IMR-90 (cell line): ENCODE measurements around the gene SPTY2D1. TPM values are rescaled to one million over a fixed set of nuclear protein-coding genes. Genes with fewer than 3 reads are reported as not detected.
"Not testable (repeated sequence)": the region's sequence is repeated elsewhere in the genome, so short reads cannot be mapped to it uniquely, and the experiment has no call there.

Source experiments
- ATAC-seq: fragments of 200-7000 bp; cut with Tn5 transposase; 2 replicates; pipeline ENCODE4 v1.9.1; 2020; ENCODE audit warnings: low read depth, mild to moderate bottlenecking, moderate library complexity
- BruUV-seq: library from RNA; stranded (reverse); fragments of 400-500 nt; replicated peaks from 2 replicates; lab custom pipeline; 2021; lab: Mats Ljungman, UMichigan
- CTCF ChIA-PET: fragments of 300-600 bp; formaldehyde crosslinking; extraction: SDS; loops from one replicate; lab custom pipeline; 2021; ENCODE audit warnings: antibody characterized with exemption; lab: Yijun Ruan, JAX
- POLR2A ChIA-PET: fragments of 300-600 bp; sonication (Branson Sonifier 250); formaldehyde crosslinking; loops from one replicate; lab custom pipeline; 2022; ENCODE audit warnings: antibody characterized with exemption; ENCODE audit not compliant: unreplicated experiment; lab: Charles Lee
- DNase-seq: peaks from one replicate; pipeline ENCODE4 v3.0.0; 2013
- H2AFZ ChIP-seq: replicated peaks from 2 replicates; pipeline ENCODE3; 2013; ENCODE audit warnings: low read length, mild to moderate bottlenecking; ENCODE audit not compliant: poor library complexity
- H2AK5ac ChIP-seq: 2 replicates; pipeline ENCODE4 v1.6.1; 2013; ENCODE audit warnings: low read depth, low read length, inconsistent platforms
- H2AK9ac ChIP-seq: replicated peaks from 2 replicates; pipeline ENCODE3; 2013; ENCODE audit warnings: mild to moderate bottlenecking, low read depth, low read length, moderate library complexity; ENCODE audit not compliant: poor library complexity
- H2BK120ac ChIP-seq: 2 replicates; pipeline ENCODE4 v1.6.1; 2013; ENCODE audit warnings: low read depth, low read length, inconsistent platforms
- H2BK15ac ChIP-seq: 3 replicates; pipeline ENCODE4 v1.6.1; 2013; ENCODE audit warnings: low read depth, low read length, inconsistent platforms
- H2BK20ac ChIP-seq: 2 replicates; pipeline ENCODE4 v1.6.1; 2013; ENCODE audit warnings: low read depth, mild to moderate bottlenecking, inconsistent platforms, low read length, moderate library complexity
- H2BK5ac ChIP-seq: 2 replicates; pipeline ENCODE4 v1.6.1; 2013; ENCODE audit warnings: mild to moderate bottlenecking, low read depth, low read length, inconsistent platforms; ENCODE audit not compliant: poor library complexity, severe bottlenecking
- H3K14ac ChIP-seq: replicated peaks from 2 replicates; pipeline ENCODE4 v1.6.1; 2013; ENCODE audit warnings: low read depth, low read length, inconsistent platforms
- H3K18ac ChIP-seq: 2 replicates; pipeline ENCODE4 v1.6.1; 2013; ENCODE audit warnings: low read depth, low read length, control low read depth
- H3K23ac ChIP-seq: 2 replicates; pipeline ENCODE4 v1.6.1; 2013; ENCODE audit warnings: low read depth, low read length, inconsistent platforms
- H3K27ac ChIP-seq: 2 replicates; pipeline ENCODE4 v1.5.1; 2013; ENCODE audit warnings: mild to moderate bottlenecking, control low read depth, low read length; ENCODE audit not compliant: insufficient read depth
- H3K27me3 ChIP-seq: 2 replicates; pipeline ENCODE4 v1.6.1; 2013; ENCODE audit warnings: low read length; ENCODE audit not compliant: control insufficient read depth, insufficient read depth
- H3K36me3 ChIP-seq: 2 replicates; pipeline ENCODE4 v1.6.1; 2013; ENCODE audit warnings: low read length, mixed read lengths; ENCODE audit not compliant: control insufficient read depth, insufficient read depth
- H3K4ac ChIP-seq: 2 replicates; pipeline ENCODE4 v1.6.1; 2013; ENCODE audit warnings: low read depth, low read length, inconsistent platforms
- H3K4me1 ChIP-seq: 2 replicates; pipeline ENCODE4 v1.6.1; 2013; ENCODE audit warnings: low read length, mixed read lengths; ENCODE audit not compliant: control insufficient read depth, insufficient read depth
- H3K4me2 ChIP-seq: 2 replicates; pipeline ENCODE4 v1.6.1; 2013; ENCODE audit warnings: low read depth, mild to moderate bottlenecking, control low read depth, low read length, moderate library complexity
- H3K4me3 ChIP-seq: 2 replicates; pipeline ENCODE4 v1.5.1; 2013; ENCODE audit warnings: low read depth, mild to moderate bottlenecking, control low read depth, low read length, moderate library complexity; ENCODE audit not compliant: insufficient read depth
- H3K56ac ChIP-seq: 2 replicates; pipeline ENCODE4 v1.6.1; 2013; ENCODE audit warnings: low read length, inconsistent platforms; ENCODE audit not compliant: insufficient read depth; ENCODE audit errors: extremely low read depth
- H3K79me1 ChIP-seq, 2 experiments: 2 replicates each; pipeline ENCODE4 v1.6.1; 2013; ENCODE audit warnings: low read length in 2 of 2, inconsistent platforms in 1 of 2, low read depth in 1 of 2
- H3K9ac ChIP-seq: 2 replicates; pipeline ENCODE4 v1.6.1; 2013; ENCODE audit warnings: low read depth, low read length, control low read depth
- H3K9me1 ChIP-seq: 2 replicates; pipeline ENCODE4 v1.6.1; 2013; ENCODE audit warnings: low read length, inconsistent platforms; ENCODE audit not compliant: insufficient read depth
- H3K9me3 ChIP-seq: 2 replicates; pipeline ENCODE4 v1.6.1; 2013; ENCODE audit warnings: low read length; ENCODE audit not compliant: control insufficient read depth, insufficient read depth
- H4K20me1 ChIP-seq: 2 replicates; pipeline ENCODE4 v1.6.1; 2013; ENCODE audit warnings: low read length, inconsistent platforms; ENCODE audit not compliant: insufficient read depth
- H4K5ac ChIP-seq: 2 replicates; pipeline ENCODE4 v1.6.1; 2013; ENCODE audit warnings: mild to moderate bottlenecking, low read depth, low read length, control low read depth
- H4K8ac ChIP-seq, 2 experiments: 2 replicates each; pipeline ENCODE4 v1.6.1; 2013; ENCODE audit warnings: low read depth in 2 of 2, low read length in 2 of 2, control low read depth in 1 of 2, inconsistent platforms in 1 of 2
- H4K91ac ChIP-seq: 2 replicates; pipeline ENCODE4 v1.6.1; 2013; ENCODE audit warnings: low read depth, low read length, inconsistent platforms; ENCODE audit not compliant: insufficient read depth
- ELK1 ChIP-seq: fragments of 150-350 bp; IDR thresholded peaks from 2 replicates; pipeline ENCODE4 v1.6.1; 2016; ENCODE audit warnings: low read depth, mild to moderate bottlenecking, low read length, moderate library complexity, borderline replicate concordance
- MAFK ChIP-seq: IDR thresholded peaks from 2 replicates; pipeline ENCODE4 v1.6.1; 2012; ENCODE audit warnings: low read depth, low read length, improper control_type of control experiment
- WGBS, 2 experiments: methylation state at CpG; one replicate each; pipeline versions ENCODE4 v1.1.5 to v1.1.7; 2013; ENCODE audit warnings: missing lambda C conversion rate in 2 of 2; ENCODE audit not compliant: insufficient read length in 1 of 2; ENCODE audit errors: extremely low coverage in 2 of 2; 5-methylcytosine and 5-hydroxymethylcytosine counted together
- dilution Hi-C: fragments of 300-500 bp; cut with HindIII; formaldehyde crosslinking; loops from one replicate; pipeline ENCODE4 v1.14.3; 2018; ENCODE audit warnings: low sequenced_read_pairs; ENCODE audit not compliant: unreplicated experiment
- in situ Hi-C: fragments of 300-500 bp; cut with MboI; formaldehyde crosslinking; loops from 3 replicates; pipeline ENCODE4 v1.14.3; 2019; ENCODE audit warnings: low sequenced_read_pairs, inconsistent platforms, mixed read lengths
- intact Hi-C: fragments of 100-400 bp; cut with micrococcal nuclease; formaldehyde crosslinking; loops from 2 replicates; pipeline ENCODE4 v1.10.0; 2022
- polyA plus RNA-seq, 3 experiments: library from polyadenylated mRNA; depleted of rRNA; stranded (reverse); fragments of >200 nt; gene quantifications; 2 replicates each; pipeline ENCODE4 v1.2.3, GENCODE V29; 2012; ENCODE audit warnings: low replicate concordance in 1 of 3
- total RNA-seq: library from RNA; depleted of rRNA; stranded (reverse); fragments of >200 nt; gene quantifications from 2 replicates; pipeline ENCODE4 v1.2.3, GENCODE V29; 2012

SPTY2D1 gene
- total and polyA plus RNA-seq, 2 of the 4 experiments (the other 2 are of a cell fraction), result 10.3 to 36.6 TPM

GRCh38 chr11:18650859-18651557, 16.9 kb upstream of the SPTY2D1 start (continued):
- no peak for TF ChIP-seq ELK1

- no TSS peak for BruUV-seq
- no peak overlapping the region for H2AFZ ChIP-seq
- no peak overlapping the region for H2AK9ac ChIP-seq
- H4K20me1 ChIP-seq, result no peaks in the 10 kb centered on the region
- H3K4ac ChIP-seq, result no peak overlapping the region
- H3K27ac ChIP-seq, result no peak overlapping the region
- no peaks in the 10 kb centered on the region for H3K9me1 ChIP-seq
- no peaks in the 10 kb centered on the region for H3K4me1 ChIP-seq
- no peak overlapping the region for H2BK15ac ChIP-seq
- H3K9ac ChIP-seq, result no peak overlapping the region
- no peaks in the 10 kb centered on the region for H3K9me3 ChIP-seq
- ATAC-seq, result no peak
- H2AK5ac ChIP-seq, result no peak overlapping the region
- ChIA-PET POLR2A (no interaction called here), CTCF (no interaction called here)
- TF ChIP-seq MAFK, result no peak
- in situ Hi-C loops, result no loop called here
- no peak overlapping the region for H4K91ac ChIP-seq
- H3K4me2 ChIP-seq, result no peak overlapping the region
- dilution Hi-C loops, result no loop called here
- no peaks in the 10 kb centered on the region for H3K79me1 ChIP-seq
- H3K14ac ChIP-seq, result no peak overlapping the region
- WGBS, 2 experiments, result no CpG with 5 or more reads among the region's 4 CpGs
- no peaks in the 10 kb centered on the region for H3K27me3 ChIP-seq
- H3K56ac ChIP-seq, result no peak overlapping the region
- no peak overlapping the region for H2BK120ac ChIP-seq
- H4K8ac ChIP-seq, result no peak overlapping the region
- H3K18ac ChIP-seq, result no peak overlapping the region
- no peaks in the 10 kb centered on the region for H3K36me3 ChIP-seq
- H3K4me3 ChIP-seq, result no peak overlapping the region
- H2BK20ac ChIP-seq, result no peak overlapping the region
- H2BK5ac ChIP-seq, result no peak overlapping the region
- DNase-seq, result no peak
- H4K5ac ChIP-seq, result no peak overlapping the region
- no peak overlapping the region for H3K23ac ChIP-seq
- intact Hi-C loops, result loop anchor here (2.0 kb wide), 1 partner anchor 408 kb away; no protein-coding TSS in a partner anchor
Measured at GRCh38 chr11:18650353-18650752, 16.2 kb upstream of the SPTY2D1 start.

- H4K91ac ChIP-seq, H2BK5ac ChIP-seq, H2AK5ac ChIP-seq, H3K9me3 ChIP-seq, ATAC-seq, H3K14ac ChIP-seq, H3K4ac ChIP-seq, H2AFZ ChIP-seq, H3K4me3 ChIP-seq, H3K9me1 ChIP-seq, POLR2A ChIA-PET, dilution Hi-C loops, H3K9ac ChIP-seq, H3K4me2 ChIP-seq, intact Hi-C loops, H3K79me1 ChIP-seq, H4K5ac ChIP-seq, H3K23ac ChIP-seq, H2BK20ac ChIP-seq, BruUV-seq, H3K36me3 ChIP-seq, H2BK15ac ChIP-seq, H3K56ac ChIP-seq, H3K27me3 ChIP-seq, H3K27ac ChIP-seq, CTCF ChIA-PET, H2AK9ac ChIP-seq, H3K4me1 ChIP-seq, H2BK120ac ChIP-seq, H4K20me1 ChIP-seq, DNase-seq, H3K18ac ChIP-seq, H4K8ac ChIP-seq, in situ Hi-C loops: not testable (repeated sequence)
- WGBS, 2 experiments, result no CpG with 5 or more reads among the region's 4 CpGs
Measured at GRCh38 chr11:18643034-18643433, 8.9 kb upstream of the SPTY2D1 start.
